ENCODE measurements around the gene CDK3.
"Not testable (repeated sequence)": the region's sequence is repeated elsewhere in the genome, so short reads cannot be mapped to it uniquely, and the experiment has no call there.

- not testable (repeated sequence) for TF ChIP-seq CTCF (conservative IDR thresholded peaks at IDR 0.05; ENCODE audit: low read depth, low read length); EZH2 (IDR thresholded peaks at IDR 0.05; ENCODE audit: low read length, unreplicated experiment)
Observed at GRCh38 chr17:76042868-76043267, 42.2 kb downstream of the CDK3 start.

All from PC-3 (cell line).